Dermis blood vessel endothelial cell (primary cell): ENCODE results near the gene CC2D2B. TPM values are rescaled to one million over a fixed set of nuclear protein-coding genes. Genes with fewer than 3 reads are reported as not detected.
A peak's percentile ranks its signal among the peaks of the same experiment; 100 is the strongest.
"Not testable (repeated sequence)": the region's sequence is repeated elsewhere in the genome, so short reads cannot be mapped to it uniquely, and the experiment has no call there.

ENCODE experiments used
- DNase-seq: peaks from one replicate; pipeline ENCODE4 v3.0.0; 2010
- total RNA-seq: library from RNA; depleted of rRNA; stranded (reverse); fragments of >200 nt; gene quantifications from 2 replicates; pipeline ENCODE4 v1.2.3, GENCODE V29; 2014

CC2D2B gene
- total RNA-seq, 1 donor from 2014 or later, result 1.2 TPM

- no peak for DNase-seq
These were observed 1.8 kb downstream of the CC2D2B start for GRCh38 chr10:95909561-95909960.

DNA sequence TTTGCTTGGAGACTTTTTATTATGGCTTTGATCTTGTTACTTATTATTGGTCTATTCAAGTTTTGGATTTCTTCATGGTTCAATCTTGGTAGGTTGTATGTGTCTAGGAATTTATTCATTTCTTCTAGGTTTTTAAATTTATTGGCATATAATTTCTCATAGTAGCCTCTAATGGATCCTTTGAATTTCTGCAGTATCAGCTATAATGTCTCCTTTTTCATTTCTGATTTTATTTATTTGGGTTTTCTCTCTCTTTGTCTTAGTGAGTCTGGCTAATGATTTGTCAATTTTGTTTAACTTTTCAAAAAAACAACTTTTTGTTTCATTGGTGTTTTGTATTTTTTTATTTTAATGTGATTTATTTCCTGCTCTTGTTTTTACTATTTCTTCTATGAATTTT is 8.3 kb downstream of the CC2D2B start:
- not testable (repeated sequence) for DNase-seq

- no peak for DNase-seq
These were observed 13.1 kb downstream of the CC2D2B start for GRCh38 chr10:95920798-95921426.

GRCh38 chr10:95925033-95925432 is 17.3 kb downstream of the CC2D2B start:
- DNase-seq, result no peak

GRCh38 chr10:95935429-95935828 is 27.7 kb downstream of the CC2D2B start:
- DNase-seq, result no peak

GRCh38 chr10:95941115-95941514 is 33.3 kb downstream of the CC2D2B start:
- DNase-seq, result no peak

- DNase-seq, result no peak
These were observed 55.6 kb downstream of the CC2D2B start for GRCh38 chr10:95963202-95963990.

DNA sequence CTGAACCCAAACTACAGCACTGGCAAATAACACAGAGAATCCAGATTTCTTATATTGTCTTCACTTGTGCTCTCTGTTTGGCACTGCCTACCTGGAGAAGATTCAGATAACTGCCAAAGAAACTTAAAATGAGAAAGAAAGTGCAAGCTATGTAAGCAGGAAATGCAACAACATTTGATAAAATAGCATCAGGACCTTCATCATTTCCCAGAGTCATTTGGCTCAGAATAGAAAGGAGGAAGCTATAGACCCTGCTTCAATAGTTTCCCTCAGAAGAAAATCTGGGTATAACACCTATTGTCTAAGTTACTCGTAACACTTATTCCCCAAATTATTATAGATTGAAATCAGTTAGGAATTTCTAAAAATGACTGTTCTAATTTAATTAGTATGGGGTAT is 56.2 kb downstream of the CC2D2B start:
- no peak for DNase-seq

DNA sequence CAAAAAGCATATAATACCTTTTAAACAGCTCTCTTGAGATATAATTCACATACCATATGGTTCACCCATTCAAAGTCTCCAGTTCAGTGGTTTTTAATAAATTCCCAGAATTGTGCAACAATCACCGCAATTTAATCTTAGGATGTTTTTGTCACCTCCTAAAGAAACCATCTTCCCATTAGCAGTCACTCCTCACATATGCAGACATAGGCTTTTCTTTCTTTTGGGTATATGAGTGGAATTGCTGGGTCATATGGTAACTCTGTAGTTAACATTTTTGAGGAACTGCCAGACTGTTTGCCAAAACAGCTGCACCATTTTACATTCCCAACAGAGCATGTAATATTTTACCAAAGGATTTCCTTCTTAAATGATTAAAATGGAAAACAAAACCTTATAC is 57.0 kb downstream of the CC2D2B start:
- no peak for DNase-seq

DNA sequence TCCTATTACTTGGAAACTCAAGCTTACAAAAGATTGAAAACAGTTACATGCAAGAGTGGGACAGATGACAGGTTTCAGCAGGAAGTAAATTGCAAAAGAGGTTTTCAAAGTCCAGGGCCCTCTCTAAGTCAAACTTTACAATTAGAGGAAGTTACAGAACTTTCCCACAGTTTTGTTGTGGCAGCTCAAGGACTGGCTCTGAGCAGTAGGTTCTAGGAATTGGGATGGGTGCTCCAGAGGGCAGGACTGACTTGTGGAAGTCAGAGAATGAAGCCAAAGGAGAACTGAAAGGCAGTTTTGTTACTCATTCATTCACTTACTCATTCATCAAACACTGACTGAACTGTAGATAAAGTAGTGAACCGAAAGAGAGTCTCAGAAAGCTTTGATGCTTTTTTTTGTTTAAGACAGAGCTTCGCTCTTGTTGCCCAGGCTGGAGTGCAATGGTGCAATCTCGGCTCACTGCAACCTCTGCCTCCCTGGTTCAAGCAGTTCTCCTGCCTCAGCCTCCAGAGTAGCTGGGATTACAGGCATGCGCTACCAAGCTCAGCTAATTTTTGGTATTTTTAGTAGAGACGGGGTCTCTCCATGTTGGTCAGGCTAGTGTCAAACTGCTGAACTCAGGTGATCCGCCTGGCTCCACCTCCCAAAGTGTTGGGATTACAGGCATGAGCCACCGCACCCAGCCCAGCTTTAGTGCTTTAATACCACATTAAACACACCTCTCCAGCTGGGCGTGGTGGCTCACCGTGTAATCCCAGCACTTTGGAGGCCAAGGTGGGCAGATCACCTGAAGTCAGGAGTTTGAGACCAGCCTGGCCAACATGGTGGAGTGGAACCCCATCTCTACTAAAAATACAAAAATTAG is 68.8 kb downstream of the CC2D2B start:
- DNase-seq, result no peak

DNA sequence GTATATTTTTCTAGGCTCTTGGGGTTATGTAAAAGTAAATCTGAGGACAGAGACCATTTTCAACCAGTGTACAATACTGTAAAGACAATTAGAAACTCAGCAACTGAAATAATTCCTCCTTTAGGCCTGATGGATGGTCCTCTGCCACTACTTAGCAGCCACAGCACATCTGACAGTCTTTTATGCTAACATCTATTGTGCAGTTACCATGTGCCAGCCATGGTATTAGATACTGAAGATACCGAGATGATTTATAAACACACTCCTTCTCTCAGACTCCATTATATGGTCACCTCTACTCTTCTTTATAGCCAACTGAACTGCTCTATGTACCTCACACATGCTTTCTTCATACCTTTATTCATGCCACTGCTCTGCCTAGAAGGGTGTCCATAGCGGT is 74.4 kb downstream of the CC2D2B start:
- DNase-seq, result no peak

DNA sequence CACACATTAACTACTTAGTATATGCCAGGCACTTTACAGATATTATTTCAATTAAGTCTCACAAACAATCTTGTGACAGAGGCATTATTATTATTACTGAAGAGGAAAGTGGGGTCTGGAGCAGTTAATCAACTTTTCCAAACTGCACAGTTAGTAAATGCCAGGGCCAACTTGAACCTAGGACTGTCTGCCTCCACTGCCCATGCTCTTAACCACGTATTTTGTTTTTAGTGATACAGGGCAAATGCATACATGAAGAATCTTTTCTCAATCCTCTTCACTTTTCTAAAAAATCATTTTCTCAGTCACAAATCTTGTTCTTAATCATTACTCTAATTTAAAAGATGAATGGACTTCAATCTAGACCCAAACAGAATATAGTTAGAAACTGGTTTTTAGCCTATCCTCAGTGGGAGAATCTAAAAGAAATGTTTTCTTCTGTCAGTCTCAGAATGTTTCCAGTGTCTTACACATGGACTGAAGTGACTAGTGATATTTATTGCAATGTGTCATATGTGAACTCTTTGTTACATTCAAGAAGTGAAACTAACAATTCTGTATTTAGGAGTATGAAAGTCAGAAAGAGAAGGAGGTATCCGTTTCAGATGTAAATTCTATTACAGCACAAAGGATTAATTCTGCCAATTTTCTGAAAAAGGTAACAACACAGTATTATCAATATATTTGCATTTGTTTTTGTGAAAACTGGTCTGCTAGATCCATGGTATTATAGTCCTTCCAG is 80.1 kb downstream of the CC2D2B start:
- no peak for DNase-seq

- DNase-seq, result no peak
These were observed 80.9 kb downstream of the CC2D2B start for GRCh38 chr10:95988702-95989101.

GRCh38 chr10:95994376-95994775 is 86.6 kb downstream of the CC2D2B start:
- DNase-seq, result not testable (repeated sequence)

- no peak for DNase-seq
These were observed 90.5 kb downstream of the CC2D2B start for GRCh38 chr10:95998255-95998784.

DNA sequence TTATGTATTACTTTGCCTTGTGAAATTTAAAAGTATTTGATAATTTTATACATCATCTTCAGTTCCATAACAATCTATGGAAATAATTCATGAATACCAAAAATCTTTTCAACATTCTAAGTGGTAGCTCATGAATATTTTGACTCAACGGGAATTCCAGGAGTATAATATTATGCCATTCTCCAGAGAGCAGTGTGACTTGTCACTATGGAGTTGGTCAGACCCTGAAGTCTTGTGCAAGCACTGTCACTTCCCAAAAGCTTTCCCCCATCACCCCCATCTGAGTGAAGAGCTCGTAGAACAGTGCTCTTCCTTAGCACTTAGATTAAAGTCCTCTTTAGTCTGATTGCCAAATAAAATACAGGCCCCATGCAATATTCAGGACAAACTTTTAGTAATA is 106.2 kb downstream of the CC2D2B start:
- no peak for DNase-seq

GRCh38 chr10:96014473-96015102 is 106.8 kb downstream of the CC2D2B start:
- no peak for DNase-seq

- DNase-seq, result peak; percentile 80
These were observed 109.5 kb downstream of the CC2D2B start for GRCh38 chr10:96017191-96017687.

DNA sequence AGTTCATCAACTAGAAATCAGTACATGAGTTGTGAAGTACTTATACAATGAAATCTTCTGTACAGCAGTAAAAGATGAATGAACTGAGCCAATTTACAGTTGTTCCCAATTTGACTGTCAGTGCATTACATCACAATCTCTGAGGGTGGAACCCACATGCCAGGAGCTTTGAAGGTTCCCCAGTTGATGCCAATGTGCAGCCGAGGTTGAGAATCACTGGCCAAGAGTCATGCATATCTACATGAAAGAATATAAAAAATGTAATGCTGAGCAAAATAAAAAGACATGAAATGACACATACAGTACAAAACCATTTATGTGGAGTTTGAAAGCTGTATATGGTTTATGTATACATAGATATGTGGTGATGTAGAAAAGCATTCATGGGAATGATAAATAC is 113.6 kb downstream of the CC2D2B start:
- no peak for DNase-seq

DNA sequence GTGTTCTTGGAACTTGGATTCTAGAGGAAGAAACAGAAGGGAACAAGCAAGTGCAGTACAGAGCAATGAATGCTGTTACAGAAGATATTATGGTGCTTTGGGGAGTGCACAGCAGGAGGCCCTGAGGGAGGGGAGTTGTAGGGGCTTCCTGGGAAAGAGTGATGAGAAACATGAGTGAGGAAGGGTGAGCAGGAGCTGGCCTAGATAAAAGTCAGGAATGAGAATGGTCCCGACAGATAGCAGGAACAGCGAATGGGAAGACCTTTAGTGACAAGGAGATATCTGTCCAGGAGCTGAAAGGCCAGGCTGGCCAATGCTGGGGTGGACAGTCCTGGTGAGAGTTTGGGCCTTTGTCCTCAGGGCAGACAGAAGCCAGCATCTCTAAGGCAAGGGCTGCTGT is 115.0 kb downstream of the CC2D2B start:
- no peak for DNase-seq

DNA sequence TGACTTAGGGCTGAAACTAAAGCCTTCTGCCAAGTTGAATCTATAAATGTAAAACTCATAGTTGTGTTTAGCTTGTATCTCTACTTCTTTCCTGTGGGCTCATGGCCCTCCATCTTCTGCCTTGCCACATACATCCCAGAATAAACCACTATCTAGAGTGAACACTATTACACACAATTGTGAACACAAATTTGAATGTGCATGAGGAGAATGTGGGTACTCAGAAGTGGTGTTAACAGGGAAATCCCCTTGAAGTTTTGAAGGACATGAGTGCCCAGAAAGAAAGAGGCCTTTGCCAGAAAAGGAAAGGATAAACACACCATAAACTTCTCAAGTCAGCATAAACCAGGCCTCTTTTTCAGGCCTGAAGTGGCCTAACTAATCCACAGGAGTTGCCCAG is 115.4 kb downstream of the CC2D2B start:
- DNase-seq, result no peak

- peak; percentile 32 for DNase-seq
These were observed 117.8 kb downstream of the CC2D2B start for GRCh38 chr10:96025566-96025965.
